Measurements from ENCODE around the gene MDFI.

DNA sequence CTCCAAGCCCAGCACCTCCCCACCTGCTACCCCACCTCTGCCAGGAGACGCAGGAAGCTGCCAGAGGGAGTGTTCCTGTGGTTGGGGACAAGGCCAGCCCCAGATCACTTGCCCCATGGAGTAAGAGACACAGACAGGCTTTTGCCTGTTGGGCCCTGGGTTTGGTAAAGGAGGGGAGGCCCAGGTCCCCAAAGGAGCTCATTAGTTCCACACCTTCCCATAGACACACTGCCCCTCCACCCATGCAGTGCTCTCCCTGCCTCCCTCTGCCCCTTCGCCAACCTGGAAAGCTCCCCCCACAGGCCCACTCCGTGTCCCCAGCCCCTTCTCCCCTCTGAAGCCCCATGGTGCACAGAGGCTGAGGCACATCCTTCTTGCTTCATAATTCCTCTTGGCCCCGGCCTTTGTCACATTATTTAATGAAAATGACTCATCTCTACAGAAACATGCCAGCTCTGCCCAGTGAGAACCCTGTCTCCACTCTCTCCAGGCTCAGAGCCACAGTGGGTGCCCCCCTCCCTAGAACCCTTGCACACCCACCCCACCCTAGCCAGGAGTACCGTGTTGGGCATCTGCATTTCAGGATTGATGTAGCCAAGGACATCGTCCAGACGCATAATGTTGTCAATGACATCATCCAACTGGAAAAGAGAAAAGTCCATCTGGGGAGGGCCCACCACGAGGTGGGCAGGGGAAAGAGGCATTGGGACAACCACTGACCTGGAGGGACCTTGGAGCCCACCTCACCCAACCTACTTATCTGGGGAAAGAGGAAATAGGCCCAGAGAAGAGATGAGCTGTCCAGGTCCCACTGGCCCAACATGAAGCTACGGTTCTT is 51.1 kb downstream of the MDFI start:
- TF ChIP-seq, protein P1, sequence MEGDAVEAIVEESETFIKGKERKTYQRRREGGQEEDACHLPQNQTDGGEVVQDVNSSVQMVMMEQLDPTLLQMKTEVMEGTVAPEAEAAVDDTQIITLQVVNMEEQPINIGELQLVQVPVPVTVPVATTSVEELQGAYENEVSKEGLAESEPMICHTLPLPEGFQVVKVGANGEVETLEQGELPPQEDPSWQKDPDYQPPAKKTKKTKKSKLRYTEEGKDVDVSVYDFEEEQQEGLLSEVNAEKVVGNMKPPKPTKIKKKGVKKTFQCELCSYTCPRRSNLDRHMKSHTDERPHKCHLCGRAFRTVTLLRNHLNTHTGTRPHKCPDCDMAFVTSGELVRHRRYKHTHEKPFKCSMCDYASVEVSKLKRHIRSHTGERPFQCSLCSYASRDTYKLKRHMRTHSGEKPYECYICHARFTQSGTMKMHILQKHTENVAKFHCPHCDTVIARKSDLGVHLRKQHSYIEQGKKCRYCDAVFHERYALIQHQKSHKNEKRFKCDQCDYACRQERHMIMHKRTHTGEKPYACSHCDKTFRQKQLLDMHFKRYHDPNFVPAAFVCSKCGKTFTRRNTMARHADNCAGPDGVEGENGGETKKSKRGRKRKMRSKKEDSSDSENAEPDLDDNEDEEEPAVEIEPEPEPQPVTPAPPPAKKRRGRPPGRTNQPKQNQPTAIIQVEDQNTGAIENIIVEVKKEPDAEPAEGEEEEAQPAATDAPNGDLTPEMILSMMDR (conservative IDR thresholded peaks at IDR 0.05; ENCODE audit: low read depth, low read length), result no peak
- TF ChIP-seq EZH2 (IDR thresholded peaks at IDR 0.05; ENCODE audit: low read length, unreplicated experiment) (no peak), EZH2phosphoT487 (IDR thresholded peaks at IDR 0.05; ENCODE audit: borderline replicate concordance, low read length) (no peak)

All from PC-3 (cell line).